Measurements from ENCODE around the gene FGGY. TPM values are rescaled to one million over a fixed set of nuclear protein-coding genes. Genes with fewer than 3 reads are reported as not detected.

The FGGY gene
- total RNA-seq, 1 donor from 2014 or later, result 18.2 TPM

DNA sequence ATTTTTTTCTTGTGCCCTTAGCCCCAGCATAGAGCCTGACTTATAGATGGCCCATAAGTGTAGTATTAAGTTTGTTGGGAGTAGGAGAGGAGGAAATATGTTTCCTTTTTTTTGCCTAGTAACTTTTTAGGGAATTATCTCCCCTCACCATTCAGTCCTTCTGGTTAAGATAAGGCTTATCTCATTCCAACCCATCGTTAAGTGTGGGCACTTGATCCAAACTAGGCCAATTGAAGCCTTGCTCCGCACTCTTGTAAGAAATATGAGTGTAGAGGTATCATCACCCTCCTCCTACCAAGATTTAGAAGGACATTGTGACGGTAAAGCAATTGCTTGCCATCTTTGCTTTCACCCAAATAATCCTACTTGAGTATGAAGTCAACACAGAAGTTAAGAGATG is 8.8 kb upstream of the FGGY start:
- no peak for DNase-seq (ENCODE audit: low spot score, unreplicated experiment)
- H3K4me1 Mint-ChIP-seq (ENCODE audit: low read depth), result no peaks in the 10 kb centered on the region
- no peaks in the 10 kb centered on the region for H3K9me3 Mint-ChIP-seq (ENCODE audit: low read depth)
- no peaks in the 10 kb centered on the region for H3K36me3 Mint-ChIP-seq (ENCODE audit: insufficient read depth)
- no peak overlapping the region for H3K4me3 Mint-ChIP-seq (ENCODE audit: low read depth)
- TF ChIP-seq, protein P1, sequence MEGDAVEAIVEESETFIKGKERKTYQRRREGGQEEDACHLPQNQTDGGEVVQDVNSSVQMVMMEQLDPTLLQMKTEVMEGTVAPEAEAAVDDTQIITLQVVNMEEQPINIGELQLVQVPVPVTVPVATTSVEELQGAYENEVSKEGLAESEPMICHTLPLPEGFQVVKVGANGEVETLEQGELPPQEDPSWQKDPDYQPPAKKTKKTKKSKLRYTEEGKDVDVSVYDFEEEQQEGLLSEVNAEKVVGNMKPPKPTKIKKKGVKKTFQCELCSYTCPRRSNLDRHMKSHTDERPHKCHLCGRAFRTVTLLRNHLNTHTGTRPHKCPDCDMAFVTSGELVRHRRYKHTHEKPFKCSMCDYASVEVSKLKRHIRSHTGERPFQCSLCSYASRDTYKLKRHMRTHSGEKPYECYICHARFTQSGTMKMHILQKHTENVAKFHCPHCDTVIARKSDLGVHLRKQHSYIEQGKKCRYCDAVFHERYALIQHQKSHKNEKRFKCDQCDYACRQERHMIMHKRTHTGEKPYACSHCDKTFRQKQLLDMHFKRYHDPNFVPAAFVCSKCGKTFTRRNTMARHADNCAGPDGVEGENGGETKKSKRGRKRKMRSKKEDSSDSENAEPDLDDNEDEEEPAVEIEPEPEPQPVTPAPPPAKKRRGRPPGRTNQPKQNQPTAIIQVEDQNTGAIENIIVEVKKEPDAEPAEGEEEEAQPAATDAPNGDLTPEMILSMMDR (IDR thresholded peaks at IDR 0.05; ENCODE audit: unreplicated experiment), result no peak
- H3K27me3 Mint-ChIP-seq, result peaks cover 3% of the 10 kb centered on the region
- no peak overlapping the region for H3K27ac Mint-ChIP-seq

DNA sequence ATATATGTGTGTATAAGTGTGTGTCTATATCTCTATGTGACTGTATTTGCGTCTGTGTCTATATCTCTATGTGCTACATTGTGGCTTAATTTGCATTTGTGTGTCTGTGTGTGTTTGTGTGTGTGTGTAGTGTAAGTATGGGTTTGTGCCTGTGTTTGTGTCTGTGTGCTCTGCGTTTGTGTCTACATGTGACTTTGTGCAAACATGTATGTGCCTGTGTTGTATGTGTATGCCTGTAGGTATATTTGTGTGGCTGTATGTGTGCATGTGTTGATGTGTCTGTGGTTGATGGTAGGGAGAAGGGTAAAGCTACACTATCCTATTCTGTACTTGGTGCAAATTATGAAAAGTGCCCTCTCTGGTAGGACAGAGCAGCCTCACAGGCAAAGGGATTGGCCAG is 7.3 kb upstream of the FGGY start:
- Mint-ChIP-seq H3K36me3 (ENCODE audit: insufficient read depth) (no peaks in the 10 kb centered on the region), H3K4me3 (ENCODE audit: low read depth) (no peak overlapping the region), H3K4me1 (ENCODE audit: low read depth) (no peaks in the 10 kb centered on the region), H3K27ac (no peak overlapping the region), H3K27me3 (peaks cover 3% of the 10 kb centered on the region), H3K9me3 (ENCODE audit: low read depth) (no peaks in the 10 kb centered on the region)
- TF ChIP-seq, protein P1 (IDR thresholded peaks at IDR 0.05; ENCODE audit: unreplicated experiment), result no peak
- no peak for DNase-seq (ENCODE audit: low spot score, unreplicated experiment)

DNA sequence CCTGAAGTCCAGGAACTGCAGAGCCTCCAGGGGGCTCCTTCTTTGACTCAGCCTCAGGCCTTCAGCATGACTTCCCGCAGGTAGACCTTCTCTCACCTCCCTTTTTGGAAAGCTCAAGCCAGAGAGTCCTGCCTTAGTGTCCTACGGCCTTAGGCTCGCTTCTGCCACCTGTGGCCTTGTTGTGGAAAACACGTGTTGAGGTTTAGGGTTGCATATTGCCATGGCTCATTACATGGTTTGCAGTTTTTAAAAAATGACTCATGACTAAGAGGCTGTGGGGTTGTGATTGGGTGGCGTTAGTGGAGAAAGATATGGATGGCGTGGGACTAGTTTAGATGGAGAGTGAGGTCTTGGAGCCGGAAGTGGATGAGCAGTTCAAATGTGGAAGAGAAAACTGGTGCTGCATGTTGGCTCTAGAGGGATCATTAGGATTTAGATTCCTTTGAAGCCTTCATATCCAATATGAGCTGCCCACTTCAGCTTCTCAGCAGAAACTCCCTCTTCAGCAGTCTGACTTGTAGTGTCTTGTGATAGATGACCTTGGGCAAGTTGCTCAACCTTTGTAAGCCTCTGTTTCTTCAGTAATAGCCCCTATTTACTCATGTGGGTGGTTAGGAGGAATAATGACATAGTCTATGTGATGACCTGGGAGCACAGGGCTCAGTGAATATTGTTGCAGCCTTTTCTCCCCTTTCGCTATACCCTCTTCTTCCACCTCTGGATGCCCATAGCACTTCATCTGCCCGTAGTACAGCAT is 6.5 kb upstream of the FGGY start:
- Mint-ChIP-seq H3K4me3 (ENCODE audit: low read depth) (no peak overlapping the region), H3K36me3 (ENCODE audit: insufficient read depth) (no peaks in the 10 kb centered on the region), H3K27me3 (peaks cover 3% of the 10 kb centered on the region), H3K4me1 (ENCODE audit: low read depth) (peaks cover 6% of the 10 kb centered on the region), H3K27ac (no peak overlapping the region), H3K9me3 (ENCODE audit: low read depth) (no peaks in the 10 kb centered on the region)
- TF ChIP-seq, protein P1 (IDR thresholded peaks at IDR 0.05; ENCODE audit: unreplicated experiment), result peak; percentile 54
- no peak for DNase-seq (ENCODE audit: low spot score, unreplicated experiment)

DNA sequence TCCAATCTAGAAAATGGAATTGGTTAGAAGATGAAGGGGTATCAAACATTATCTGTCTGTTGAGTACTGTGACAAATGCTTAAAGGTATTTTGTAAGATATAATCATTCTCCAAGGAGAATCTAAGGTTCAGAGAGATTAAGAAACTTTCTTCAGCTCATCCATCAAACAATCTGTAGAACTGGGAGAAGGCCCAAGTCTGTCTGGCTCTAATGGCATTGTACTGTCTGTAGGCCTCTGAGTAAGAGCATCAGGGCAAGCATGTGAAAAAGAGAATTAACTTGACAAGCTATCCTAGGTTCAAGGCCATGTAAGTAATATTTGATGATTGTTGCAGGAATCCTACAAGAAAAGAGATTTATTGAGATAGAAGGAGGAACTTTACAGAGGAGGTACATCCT is 5.3 kb upstream of the FGGY start:
- DNase-seq (ENCODE audit: low spot score, unreplicated experiment), result no peak
- TF ChIP-seq, protein P1 (IDR thresholded peaks at IDR 0.05; ENCODE audit: unreplicated experiment), result no peak
- Mint-ChIP-seq H3K4me3 (ENCODE audit: low read depth) (no peak overlapping the region), H3K36me3 (ENCODE audit: insufficient read depth) (no peaks in the 10 kb centered on the region), H3K4me1 (ENCODE audit: low read depth) (peaks cover 12% of the 10 kb centered on the region), H3K27me3 (peaks cover 3% of the 10 kb centered on the region), H3K9me3 (ENCODE audit: low read depth) (no peaks in the 10 kb centered on the region), H3K27ac (no peak overlapping the region)

DNA sequence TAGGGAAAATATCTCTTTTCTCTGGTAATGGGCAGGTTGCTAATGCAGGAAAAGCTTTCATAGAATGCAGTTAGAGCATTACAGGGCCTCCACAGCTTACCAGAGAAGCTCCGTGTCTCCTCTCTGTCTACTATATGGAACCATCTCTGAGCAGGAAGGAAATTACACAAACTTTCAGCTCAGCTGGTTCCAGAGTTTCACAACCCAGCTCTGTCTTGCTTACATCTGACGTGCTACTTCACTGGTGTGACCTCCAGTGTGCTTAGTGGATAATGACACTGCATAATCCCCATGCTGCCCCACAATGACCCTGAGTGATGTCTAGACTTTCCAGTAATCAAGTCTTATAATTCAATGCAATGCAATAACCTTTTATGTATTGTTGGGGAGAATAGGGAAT is 4.3 kb upstream of the FGGY start:
- no peaks in the 10 kb centered on the region for H3K9me3 Mint-ChIP-seq (ENCODE audit: low read depth)

More for the DNA sequence above, 4.3 kb upstream of the FGGY start:
- H3K27me3 Mint-ChIP-seq, result peaks cover 3% of the 10 kb centered on the region
- DNase-seq (ENCODE audit: low spot score, unreplicated experiment), result no peak
- TF ChIP-seq, protein P1 (IDR thresholded peaks at IDR 0.05; ENCODE audit: unreplicated experiment), result no peak
- H3K36me3 Mint-ChIP-seq (ENCODE audit: insufficient read depth), result no peaks in the 10 kb centered on the region
- H3K4me3 Mint-ChIP-seq (ENCODE audit: low read depth), result no peak overlapping the region
- H3K4me1 Mint-ChIP-seq (ENCODE audit: low read depth), result peaks cover 14% of the 10 kb centered on the region
- no peak overlapping the region for H3K27ac Mint-ChIP-seq
